Left cardiac atrium (tissue), 4 donors: ENCODE measurements around the gene RHOBTB1. TPM values are rescaled to one million over a fixed set of nuclear protein-coding genes. Genes with fewer than 3 reads are reported as not detected.
"Not testable (repeated sequence)": the region's sequence is repeated elsewhere in the genome, so short reads cannot be mapped to it uniquely, and the experiment has no call there.

Experiments
- ATAC-seq, 2 donors: fragments of 200-7000 bp; cut with Tn5 transposase; one replicate each; pipeline ENCODE4 v1.9.1; 2020; ENCODE audit warnings: mild to moderate bottlenecking in 2 of 2, moderate library complexity in 2 of 2
- DNase-seq: peaks from one replicate; pipeline ENCODE4 v3.0.0-alpha.2; 2020
- intact Hi-C, 2 donors: fragments of 100-400 bp; cut with DNase I; formaldehyde crosslinking; loops; one replicate each; pipeline versions ENCODE4 v1.14.1 to v1.15.1; 2022 to 2023
- total RNA-seq, 2 donors: library from RNA; stranded (reverse); fragmentation: NEBNext Ultra II Directional; extraction: Animal tissue kit (Norgen Biotek cat#: 25700); gene quantifications; one replicate each; pipeline ENCODE4 v1.2.1, GENCODE V29; 2021
- donor health status: DM: no; HTN: yes; CAD: no.
- donor health status: DM: no; HTN: yes; CAD: no; lungs with severe emphysema.
- donor health status: DM: yes; HTN: yes; CAD: no.
- donor health status: Dilated cardiomyopathy.

Gene RHOBTB1
- total RNA-seq, 2 donors from 2014 or later = 9.5 to 14.1 TPM

GRCh38 chr10:60914690-60915141, 29.3 kb downstream of the RHOBTB1 start:
- peak; percentile 37 for DNase-seq
- intact Hi-C loops = no loop called here

GRCh38 chr10:60913657-60914056, 30.3 kb downstream of the RHOBTB1 start:
- no peak for DNase-seq
- no peak for ATAC-seq
- intact Hi-C loops = no loop called here

More at GRCh38 chr10:60914690-60915141, 29.3 kb downstream of the RHOBTB1 start:
- peak; percentile 74 to 75 for ATAC-seq

- DNase-seq (no peak), ATAC-seq (peak in 1 of 2 donors; percentile 27)
- intact Hi-C loops = no loop called here
Measured at GRCh38 chr10:60913071-60913470, 30.9 kb downstream of the RHOBTB1 start.

GRCh38 chr10:60911715-60912114, 32.3 kb downstream of the RHOBTB1 start:
- ATAC-seq (no peak), DNase-seq (no peak)
- intact Hi-C loops = no loop called here

GRCh38 chr10:60911216-60911615, 32.8 kb downstream of the RHOBTB1 start:
- intact Hi-C loops = no loop called here
- DNase-seq (no peak), ATAC-seq (no peak)

- intact Hi-C loops = no loop called here
- DNase-seq (peak; percentile 39), ATAC-seq (peak; percentile 56 to 65)
Measured at GRCh38 chr10:60910543-60910942, 33.4 kb downstream of the RHOBTB1 start.

GRCh38 chr10:60908896-60909295, 35.1 kb downstream of the RHOBTB1 start:
- no peak for ATAC-seq
- DNase-seq = no peak
- intact Hi-C loops = no loop called here

GRCh38 chr10:60908031-60908430, 36.0 kb downstream of the RHOBTB1 start:
- no peak for DNase-seq
- ATAC-seq = peak in 1 of 2 donors; percentile 19
- intact Hi-C loops = no loop called here

- intact Hi-C loops = no loop called here
- no peak for ATAC-seq
- DNase-seq = no peak
Measured at GRCh38 chr10:60907236-60907635, 36.7 kb downstream of the RHOBTB1 start.

GRCh38 chr10:60906825-60907224, 37.2 kb downstream of the RHOBTB1 start:
- DNase-seq, intact Hi-C loops, ATAC-seq: not testable (repeated sequence)

GRCh38 chr10:60906411-60906810, 37.6 kb downstream of the RHOBTB1 start:
- peak in 1 of 2 donors; percentile 10 for ATAC-seq
- intact Hi-C loops = no loop called here

GRCh38 chr10:60905580-60905979, 38.4 kb downstream of the RHOBTB1 start:
- peak; percentile 79 for DNase-seq
- intact Hi-C loops = no loop called here

More at GRCh38 chr10:60906411-60906810, 37.6 kb downstream of the RHOBTB1 start:
- DNase-seq = no peak

GRCh38 chr10:60903096-60903495, 40.9 kb downstream of the RHOBTB1 start:
- ATAC-seq = no peak
- intact Hi-C loops = loop anchor here in 1 of 2 donors (5.0 kb wide), 1 partner anchor 39 kb away; the partner anchor contains the start of gene RHOBTB1
- no peak for DNase-seq

More at GRCh38 chr10:60905580-60905979, 38.4 kb downstream of the RHOBTB1 start:
- ATAC-seq = peak; percentile 76 to 79

- intact Hi-C loops = loop anchor here in 1 of 2 donors (5.0 kb wide), 1 partner anchor 41 kb away; the partner anchor contains the start of gene RHOBTB1
- ATAC-seq = peak; percentile 86 to 88
- peak; percentile 76 for DNase-seq
Measured at GRCh38 chr10:60901561-60902235, 42.3 kb downstream of the RHOBTB1 start.

- DNase-seq (no peak), ATAC-seq (no peak)
- intact Hi-C loops = no loop called here
Measured at GRCh38 chr10:60899266-60899665, 44.7 kb downstream of the RHOBTB1 start.

- intact Hi-C loops = no loop called here
- ATAC-seq (no peak), DNase-seq (no peak)
Measured at GRCh38 chr10:60898321-60898720, 45.7 kb downstream of the RHOBTB1 start.

- ATAC-seq (peak in 1 of 2 donors; percentile 50), DNase-seq (no peak)
- intact Hi-C loops = no loop called here
Measured at GRCh38 chr10:60896810-60897209, 47.2 kb downstream of the RHOBTB1 start.

- DNase-seq = no peak
- ATAC-seq = peak; percentile 50 to 51
- intact Hi-C loops = no loop called here
Measured at GRCh38 chr10:60896033-60896432, 48.0 kb downstream of the RHOBTB1 start.

- no peak for ATAC-seq
- no peak for DNase-seq
- intact Hi-C loops = no loop called here
Measured at GRCh38 chr10:60894786-60895185, 49.2 kb downstream of the RHOBTB1 start.

- no peak for DNase-seq
- no peak for ATAC-seq
- intact Hi-C loops = no loop called here
Measured at GRCh38 chr10:60893231-60893630, 50.8 kb downstream of the RHOBTB1 start.

- DNase-seq (no peak), ATAC-seq (no peak)
- intact Hi-C loops = no loop called here
Measured at GRCh38 chr10:60892571-60892970, 51.4 kb downstream of the RHOBTB1 start.
